ENCODE measurements around the gene RNPS1.

The RNPS1 gene, protein sequence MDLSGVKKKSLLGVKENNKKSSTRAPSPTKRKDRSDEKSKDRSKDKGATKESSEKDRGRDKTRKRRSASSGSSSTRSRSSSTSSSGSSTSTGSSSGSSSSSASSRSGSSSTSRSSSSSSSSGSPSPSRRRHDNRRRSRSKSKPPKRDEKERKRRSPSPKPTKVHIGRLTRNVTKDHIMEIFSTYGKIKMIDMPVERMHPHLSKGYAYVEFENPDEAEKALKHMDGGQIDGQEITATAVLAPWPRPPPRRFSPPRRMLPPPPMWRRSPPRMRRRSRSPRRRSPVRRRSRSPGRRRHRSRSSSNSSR

DNA sequence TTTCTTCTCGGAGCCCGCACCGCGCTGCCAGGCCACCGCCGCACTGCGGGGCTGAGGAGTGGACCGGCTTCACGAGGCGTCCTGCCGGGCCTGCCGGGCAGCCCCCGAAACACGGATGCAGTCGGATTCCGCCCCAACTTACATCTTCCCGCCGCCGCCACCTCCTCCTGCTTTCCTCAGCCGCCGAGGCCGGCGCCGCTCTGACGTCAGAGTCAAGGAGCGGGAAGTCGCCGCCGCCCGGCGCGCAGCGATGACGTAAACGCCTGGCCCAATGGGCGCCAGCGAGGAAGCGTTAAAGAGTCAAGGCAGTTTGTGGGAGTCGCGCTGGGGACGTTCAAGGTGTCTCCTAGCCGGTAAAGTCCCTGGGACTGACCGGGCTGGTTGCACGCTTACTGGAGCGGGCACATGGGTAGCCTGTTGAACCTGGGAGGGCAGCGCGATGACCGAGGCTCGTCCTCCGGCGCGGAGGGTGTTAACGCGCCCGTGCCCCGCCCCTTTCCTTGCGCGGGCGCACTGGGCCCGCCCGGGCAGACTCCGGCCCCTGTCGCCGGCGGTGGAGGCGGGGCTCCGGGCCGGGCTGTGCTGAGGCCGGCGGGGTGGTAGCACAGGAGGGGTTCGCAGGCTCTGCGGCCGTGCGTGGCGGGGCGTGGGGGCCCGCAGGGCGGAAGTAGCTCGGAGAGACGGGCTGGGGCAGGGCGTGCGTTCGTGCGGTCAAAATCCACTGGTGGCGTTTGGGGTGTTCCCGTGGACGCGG is at the start of gene RNPS1:
RNPS1 (minus strand) TSS at position 214 of the 754 bp plus-strand sequence. CDS start 3,483 bp downstream, outside the sequence.
- peak; percentile 27 for FAIRE-seq

DNA sequence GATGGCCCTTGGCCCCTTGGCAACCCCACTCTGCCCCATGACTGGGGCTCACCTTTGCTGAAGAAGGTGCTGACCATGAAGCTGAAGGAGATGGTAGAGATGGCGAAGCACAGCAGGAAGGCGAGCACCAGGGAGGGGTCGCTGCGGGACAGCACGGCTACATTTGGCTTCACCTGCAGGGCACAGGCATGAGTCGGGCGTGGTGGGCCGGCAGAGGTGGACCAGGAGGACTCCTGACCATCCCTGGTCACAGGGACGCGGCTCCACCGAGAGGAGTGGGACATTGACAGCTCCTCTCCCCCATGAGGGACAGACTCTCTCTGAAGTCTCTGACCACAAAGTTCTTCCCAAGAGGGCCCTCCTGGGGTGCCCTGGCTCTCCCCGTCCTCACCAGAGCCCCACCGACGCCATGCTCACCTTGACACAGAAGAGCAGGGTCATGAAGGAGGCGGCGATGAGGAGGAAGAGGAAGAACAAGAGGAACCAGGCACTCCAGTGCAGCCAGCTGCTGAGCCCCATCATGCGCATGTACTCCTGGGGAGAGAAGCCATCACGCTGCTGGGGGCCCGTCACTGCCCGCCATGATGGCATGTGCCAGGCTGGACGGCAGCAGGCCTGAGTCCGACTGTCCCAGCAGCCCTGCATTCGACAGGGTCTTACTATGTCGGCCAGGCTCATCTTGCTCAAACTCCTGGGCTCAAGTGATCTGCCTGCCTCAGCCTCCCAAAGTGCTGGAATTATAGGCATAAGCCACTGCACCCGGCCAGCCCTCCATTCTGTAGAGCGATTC is 49.5 kb upstream of the RNPS1 start:
- no peak for FAIRE-seq

DNA sequence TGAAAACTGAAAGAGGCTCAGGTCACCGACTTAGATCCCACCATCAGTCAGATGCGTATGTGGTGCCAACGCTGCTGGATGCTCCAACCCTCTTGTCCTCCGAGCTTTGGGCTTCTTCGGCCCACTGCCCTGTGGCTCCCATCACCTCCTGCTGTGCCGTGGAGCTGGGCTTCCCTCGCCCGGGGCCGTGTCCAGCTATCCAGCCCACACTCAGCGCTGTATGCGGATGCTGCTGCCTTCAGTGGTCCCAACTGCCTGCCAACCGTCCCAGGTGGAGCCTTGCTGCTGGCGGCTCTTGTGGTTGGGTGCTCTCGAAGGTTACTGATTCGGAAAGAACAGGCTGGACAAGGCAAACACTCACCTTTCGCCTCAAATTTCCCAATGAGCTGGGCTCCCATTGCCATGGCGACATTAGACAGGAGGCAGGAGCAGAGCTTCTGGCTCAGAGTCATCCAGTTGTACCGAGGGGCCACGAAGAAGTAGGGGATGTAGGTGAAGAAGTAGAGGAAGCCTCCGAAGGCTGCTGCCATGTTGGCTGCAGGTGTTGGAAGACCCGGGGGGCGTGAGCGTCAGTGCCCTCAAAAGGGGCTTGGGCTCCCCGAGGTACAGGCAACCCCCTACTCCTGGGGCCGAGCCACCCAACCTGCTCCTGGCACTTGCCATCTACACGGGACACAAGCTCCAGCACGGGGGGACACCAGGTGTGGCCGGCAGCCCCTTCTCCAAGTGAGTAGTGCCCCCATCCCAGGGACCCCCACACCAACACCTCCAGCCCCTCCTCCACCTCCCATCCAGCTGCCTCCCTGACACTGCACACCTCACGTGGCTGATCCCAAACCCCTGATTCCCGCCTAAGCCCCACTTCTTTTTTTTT is 40.4 kb upstream of the RNPS1 start:
- no peak for FAIRE-seq

DNA sequence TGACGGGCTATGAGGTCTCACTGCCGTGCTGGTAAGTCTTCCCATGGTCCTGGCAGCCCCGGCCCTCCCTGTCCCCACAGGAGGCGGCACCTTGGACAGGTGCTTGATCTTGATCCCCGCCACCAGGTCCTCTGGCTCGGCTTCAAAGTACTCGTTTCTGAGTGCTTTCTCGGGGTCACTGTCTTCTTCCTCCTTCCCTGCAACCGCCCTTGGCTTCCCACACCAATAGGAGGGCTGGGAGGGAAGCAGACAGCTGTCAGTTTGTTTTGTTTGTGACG is 31.9 kb upstream of the RNPS1 start:
- no peak for FAIRE-seq

DNA sequence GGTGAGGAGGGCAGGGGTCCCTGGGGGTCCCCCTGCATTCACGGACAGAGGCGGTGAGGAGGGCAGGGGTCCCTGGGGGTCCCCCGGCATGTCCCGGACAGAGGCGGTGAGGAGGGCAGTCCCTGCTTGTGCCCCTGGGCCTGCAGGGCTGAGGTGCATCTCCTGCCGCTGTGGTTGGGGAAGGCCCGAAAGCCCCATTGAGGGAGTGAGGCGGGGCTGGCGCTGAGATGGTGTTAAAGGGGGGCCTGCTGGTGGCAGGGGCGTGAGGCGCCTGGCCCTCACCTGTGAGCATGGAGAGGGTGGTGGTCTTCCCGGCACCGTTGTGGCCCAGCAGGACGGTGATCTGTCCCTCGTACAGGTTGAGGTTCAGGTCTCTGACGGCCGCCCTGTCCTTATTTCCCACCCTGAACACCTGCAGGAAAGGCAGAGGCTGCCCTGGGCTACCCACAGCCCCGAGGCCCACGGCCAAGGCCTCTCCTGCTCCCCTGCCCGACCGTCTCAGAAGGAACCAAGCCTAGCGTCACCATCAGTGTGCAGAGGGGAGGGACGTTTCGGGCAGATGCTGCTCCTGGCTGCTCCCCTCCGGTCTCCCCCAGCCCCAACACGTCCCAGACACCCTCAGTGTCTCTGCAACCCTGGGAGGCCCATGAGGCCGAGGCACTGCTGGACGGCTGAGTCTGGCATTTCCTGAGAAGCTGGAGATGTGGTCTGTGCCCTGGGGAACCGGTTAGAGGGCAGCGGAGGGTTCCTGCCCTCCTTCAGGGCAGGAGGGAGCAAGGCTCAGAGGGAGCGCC is 31.4 kb upstream of the RNPS1 start:
- FAIRE-seq, result no peak

DNA sequence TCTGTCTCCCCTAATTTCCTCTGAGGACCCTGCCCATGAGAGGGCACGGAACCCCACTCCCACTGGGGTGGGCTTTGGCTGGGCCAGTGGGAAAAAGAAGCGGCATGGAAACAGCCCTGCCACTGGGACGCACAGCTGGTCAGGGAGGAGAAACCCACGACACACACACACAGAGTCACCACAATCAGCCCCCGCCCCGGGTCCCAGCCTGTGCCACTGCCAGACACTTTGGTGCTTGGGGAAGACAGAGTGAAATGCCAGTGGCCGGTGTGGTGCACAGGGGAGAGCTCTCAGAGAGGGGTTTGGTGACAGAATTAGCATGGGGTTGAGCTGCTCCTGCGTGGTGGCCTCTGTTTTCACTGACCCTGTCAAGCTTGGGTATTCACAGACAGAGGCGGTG is 30.7 kb upstream of the RNPS1 start:
- no peak for FAIRE-seq

DNA sequence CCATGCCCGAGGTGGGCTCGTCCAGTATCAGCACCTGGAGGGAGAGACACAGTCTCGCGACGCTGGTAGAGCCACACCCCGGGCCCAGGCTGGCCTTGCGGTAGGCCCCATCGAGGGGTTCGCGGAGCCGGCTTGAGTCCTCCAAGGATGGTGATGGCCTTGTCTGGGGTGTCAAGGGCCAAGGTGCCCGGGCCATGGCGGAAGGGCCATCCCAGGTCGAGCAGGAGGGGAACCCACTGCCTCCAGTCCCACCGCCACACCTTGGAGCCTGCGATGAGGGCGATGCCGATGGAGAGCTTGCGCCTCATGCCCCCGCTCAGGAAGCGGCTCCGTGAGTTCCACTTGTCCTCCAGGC is 29.6 kb upstream of the RNPS1 start:
- FAIRE-seq, result no peak

DNA sequence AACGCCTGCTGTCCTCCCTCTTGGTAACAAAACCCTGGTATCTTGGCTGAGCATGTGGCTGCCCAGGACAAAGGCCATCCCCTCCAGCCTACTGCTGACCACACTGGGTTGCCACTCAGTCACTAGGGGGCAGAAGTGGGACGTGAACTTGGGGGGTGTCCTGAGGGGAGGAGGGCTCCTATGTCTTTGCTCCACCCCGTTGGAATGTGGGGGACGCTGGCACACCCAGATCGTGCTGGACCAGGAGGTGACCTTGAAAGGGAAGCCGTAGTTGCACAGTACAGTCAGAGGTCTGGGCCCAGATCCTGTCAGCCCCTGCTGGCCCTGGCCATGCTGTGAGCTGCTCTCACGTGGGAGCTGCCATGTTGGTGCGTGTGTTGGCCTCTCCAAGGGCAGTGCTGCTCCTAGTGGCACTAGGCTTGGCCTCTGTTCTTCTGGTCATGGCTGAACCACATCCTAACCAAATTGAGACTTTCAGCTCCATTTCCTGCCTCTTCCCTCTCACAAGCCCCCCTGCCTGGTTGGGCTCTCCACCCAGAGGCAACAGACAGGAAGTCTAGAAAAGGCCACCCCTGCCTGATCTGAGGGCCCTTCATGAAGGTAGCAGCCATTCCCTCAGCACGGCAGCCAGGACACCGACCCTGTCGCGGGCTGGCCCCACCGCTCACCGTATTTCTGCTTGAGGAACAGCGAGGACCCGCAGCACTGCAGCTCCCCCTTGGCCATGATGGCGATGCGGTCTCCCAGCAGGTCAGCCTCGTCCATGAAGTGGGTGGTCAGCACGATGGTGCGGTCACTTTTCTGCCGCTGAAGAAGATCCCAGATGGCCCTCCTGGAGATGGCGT is 29.0 kb upstream of the RNPS1 start:
- FAIRE-seq, result no peak

DNA sequence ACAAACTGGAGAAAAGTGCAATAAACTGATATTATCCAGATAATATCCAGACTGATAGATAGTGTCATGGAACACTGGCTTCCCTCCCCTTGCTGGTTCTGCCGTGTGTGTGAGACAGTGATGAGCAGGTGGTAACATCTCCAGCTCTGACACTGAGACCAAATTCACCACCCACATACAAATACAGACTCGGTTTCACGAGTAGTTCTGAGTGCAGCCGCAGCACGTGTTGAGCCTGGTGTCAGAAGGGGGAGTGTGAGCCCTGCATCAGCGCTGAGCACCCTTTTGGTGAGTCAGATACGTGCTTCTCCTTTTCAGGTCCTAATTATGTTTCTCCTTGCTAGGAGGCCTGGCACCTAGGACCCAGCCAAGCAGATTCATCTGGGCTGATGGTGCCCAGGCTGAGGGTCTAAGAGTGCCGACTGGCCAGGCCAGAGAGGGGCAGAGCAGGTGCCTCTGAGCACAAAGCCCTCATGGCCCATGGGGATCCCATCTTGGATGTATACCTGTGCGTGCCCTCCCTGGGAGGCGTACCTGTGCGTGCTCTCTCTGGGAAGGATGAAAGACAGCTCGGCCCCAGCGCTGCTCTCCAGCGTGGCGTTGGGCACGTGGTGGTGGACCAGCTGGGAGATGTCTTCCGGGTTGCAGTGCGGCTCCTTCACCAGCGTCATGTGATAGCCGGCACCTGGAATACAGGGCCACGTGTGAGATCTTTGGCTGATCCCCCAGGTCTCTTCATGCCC is 27.3 kb upstream of the RNPS1 start:
- no peak for FAIRE-seq

DNA sequence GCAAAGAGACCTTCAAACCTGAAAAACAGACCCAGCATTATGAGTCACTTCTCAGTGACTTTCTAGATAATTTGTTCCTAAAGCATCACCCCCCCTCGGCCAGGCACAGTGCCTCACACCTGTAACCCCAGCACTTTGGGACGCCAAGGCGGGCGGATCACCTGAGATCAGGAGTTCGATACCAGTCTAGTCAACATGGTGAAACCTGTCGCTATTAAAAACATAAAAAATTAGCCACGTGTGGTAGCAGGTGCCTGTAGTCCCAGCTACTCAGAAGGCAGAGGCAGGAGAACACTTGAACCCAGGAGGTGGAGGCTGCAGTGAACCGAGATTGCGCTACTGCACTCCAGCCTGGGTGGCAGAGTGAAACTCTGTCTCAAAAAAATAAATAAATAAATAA is 24.3 kb upstream of the RNPS1 start:
- FAIRE-seq, result no peak

DNA sequence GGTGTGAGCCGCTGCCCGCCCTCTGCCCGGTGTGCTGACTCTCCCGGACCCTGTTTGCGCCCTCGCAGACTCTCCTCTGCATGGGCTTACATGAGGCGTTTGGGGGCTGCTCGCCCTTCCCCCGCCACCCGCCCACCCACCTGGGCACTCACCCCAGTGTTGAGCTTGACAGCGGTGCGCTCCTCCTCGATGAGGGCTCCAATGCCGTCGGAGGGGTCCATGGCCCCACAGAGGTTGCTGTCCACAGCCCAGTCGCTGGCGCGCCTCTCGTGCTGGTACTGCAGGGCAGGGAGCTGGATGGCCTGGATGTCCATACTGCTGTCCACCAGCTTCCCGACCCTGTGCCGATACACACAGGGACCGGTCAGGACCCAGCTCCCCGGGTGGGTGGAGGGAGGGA is 21.4 kb upstream of the RNPS1 start:
- FAIRE-seq, result no peak

DNA sequence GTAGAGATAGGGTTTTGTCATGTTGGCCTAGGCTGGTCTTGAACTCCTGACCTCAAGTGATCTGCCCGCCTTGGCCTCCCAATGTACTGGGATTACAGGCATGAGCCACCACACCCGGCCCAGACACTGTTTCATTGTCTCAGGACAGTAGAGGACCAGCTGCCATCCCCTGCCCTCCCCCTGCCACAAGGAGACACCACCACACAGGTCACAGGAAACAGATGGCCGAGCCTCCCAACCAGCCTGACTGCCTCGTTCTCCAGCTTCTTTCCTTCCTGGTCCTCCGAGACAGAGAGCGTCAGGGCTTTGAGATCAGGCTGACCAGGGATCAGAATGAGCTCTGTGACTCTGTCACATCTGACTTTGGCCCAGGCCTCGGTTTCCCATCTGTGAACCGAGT is 20.8 kb upstream of the RNPS1 start:
- FAIRE-seq, result no peak

DNA sequence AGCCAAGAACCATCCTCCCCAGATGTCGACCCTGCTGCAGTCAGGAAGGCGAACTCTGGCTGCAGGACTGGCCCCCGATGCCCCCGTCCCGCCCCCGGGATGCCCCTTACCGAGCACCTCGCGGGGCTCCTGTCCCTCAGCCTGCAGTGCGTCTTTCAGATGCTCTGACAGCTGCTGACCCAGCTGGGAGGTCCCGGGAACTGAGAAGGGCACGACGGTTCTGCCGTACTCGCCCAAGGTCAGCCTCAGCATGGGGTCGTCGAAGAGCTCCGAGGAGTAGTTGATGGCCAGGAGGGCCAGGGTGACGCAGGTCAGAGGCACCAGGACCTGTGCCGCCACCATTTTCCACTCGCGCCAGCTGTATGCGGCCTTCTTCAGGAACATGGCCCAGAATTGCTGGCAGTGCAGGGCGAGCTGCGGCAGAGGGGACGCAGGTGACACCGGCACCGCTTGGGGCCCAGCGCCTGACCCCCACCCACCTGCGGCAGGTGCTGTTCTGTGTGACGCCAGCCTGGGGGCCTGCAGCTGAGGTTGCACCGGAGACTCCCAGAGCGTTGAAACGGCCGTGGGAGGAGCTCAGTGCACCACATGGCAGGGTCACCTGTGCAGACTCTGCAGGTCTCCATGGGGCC is 20.1 kb upstream of the RNPS1 start:
- no peak for FAIRE-seq

DNA sequence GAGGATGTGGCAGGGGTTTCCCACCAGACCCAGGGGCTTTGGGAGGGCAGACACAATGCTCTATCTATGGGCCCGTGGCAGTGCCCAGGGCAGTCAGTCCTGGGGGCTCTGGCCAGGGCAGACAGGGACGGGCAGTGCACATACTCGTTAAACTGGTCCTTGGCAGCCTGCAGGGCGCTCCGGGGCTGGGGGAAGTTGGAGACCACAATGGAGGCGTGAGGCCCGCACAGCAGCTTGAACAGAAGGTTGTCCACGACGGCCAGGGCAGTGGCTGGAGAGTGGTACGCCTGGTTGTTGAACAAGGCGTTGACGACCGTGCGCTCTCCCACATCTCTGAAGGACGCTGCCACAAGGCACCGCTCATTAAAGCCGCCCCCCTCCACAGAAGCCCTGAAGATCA is 18.6 kb upstream of the RNPS1 start:
- FAIRE-seq, result no peak

DNA sequence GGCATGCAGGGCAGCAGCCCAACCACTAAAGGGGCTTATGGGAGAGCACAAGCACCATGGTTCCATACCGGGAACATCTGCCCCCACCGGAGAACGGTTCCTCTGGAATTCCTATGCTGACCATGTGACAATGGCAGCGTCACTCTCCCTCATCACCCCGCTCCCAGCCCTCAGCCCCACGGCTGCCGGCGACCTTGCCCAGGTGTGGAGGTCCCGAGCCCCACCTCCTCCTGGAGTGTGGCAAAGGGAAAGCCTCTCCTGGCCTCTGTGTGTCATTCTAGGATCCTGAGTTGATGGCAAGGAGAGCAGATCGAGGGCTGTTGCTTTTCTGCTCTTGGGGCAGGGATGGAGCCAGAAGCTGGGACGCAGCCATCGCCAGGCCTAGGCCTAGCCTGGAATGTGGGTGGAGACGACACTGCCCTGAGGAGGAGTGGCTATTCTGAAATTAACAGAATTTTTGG is 17.8 kb upstream of the RNPS1 start:
- no peak for FAIRE-seq

DNA sequence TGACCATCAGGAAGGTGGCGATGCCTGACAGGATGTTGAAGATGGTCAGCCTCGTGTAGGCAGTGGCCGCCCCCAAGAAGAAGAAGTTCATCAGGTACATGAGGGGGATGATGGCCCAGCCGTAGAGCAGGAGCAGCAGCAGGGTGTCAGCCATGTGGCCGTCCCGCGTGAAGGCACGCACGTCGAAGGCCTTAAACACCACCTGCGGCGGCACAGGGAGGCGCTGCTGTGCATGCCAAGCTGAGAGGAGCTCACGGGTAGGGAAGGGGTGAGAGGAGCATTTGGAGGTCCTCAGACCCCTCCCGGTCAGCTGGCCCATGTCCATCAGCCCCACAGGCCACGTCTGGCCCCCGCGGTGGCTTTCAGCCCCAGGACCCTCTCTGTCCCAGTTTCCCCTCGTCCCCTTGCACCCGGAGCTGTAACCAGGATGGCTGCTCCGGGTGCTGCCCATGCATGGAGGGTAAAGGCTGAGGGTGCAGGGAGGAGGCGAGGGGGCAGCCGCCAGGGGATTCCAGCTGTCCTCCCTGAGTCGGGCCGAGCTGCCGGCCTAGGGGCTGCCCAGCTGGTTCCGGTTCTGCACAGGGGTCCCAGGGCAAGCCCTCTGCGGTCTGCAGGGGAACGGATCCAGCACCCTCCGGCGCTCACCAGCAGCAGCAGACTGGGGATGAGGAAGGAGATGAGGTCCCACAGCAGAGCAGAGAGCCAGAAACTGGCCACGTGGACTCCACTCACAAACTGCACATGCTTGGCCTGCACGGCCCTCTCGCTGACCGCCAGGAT is 17.1 kb upstream of the RNPS1 start:
- FAIRE-seq, result no peak

DNA sequence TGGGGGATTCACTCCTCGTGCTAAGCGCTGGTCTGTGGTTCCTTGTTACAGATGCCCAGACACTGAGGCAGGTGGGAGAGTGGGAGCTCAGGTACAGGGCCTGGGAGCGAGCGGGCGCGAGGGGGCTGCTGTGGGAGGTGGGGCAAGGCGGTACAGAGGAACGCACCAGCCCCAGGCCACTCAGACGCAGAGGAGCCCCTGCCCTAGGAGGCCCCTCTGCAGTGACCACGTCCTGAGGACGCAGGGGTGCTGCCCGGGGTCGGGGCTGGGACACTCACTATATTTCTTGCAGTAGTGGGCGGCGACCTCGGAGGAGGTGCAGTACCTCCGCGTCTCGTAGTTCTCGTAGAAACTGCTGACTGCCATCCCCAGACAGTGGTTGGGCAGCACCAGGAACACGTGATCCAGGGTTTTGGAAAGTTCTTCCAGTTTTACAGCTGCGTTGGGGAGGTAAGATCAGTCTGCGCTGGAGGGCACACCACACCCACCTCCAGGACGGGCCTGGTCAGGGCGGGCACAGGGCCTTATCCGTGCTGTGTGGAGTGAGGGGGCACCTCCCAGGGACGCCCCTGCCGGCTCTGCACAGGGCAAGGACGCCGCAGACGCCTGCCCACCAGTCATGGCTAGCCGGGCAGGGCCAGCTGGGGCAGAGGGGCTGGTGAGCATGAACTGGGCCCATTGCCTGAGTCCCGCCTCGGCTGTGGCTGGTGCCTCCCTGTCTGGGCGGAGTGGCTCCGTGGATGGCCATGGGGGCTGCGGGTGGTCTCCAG is 16.3 kb upstream of the RNPS1 start:
- no peak for FAIRE-seq

DNA sequence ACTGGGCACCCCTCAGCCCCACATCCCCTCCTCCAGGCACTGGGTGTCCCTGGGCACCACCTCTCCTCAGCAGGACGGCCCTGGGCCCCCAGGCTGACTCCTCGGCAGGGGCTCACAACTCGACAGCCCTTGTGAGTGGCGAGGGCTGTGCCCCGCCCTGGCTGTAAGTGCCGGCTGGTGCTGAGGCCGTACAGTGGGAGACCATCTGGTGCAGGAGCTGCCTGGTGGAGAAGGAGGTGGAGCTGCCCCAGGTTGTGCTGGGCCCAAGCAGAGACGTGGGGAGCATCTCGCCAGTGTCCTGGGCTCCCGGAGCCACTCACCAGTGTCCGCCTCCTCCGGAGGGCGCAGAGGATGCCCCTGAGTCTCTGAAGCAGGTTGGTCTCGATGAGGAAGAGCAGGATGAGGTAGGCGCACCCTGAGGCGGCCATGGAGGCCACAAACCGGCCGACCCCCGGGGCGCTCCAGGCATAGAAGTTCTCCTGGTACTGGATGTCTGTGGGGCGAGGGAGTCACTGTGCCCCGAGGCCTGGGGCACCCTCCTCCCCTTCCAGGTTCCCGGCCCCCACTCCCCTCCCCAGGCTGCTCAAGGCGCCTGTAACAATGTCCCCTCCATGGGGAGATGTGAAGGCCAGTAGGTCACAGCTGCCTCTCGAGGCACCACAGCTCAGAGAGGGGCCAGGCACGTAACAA is 15.1 kb upstream of the RNPS1 start:
- no peak for FAIRE-seq

All from G401.6 (cell line).